Glutamatergic neuron (in vitro differentiated cells): ENCODE measurements around the gene LMO4. TPM values are rescaled to one million over a fixed set of nuclear protein-coding genes. Genes with fewer than 3 reads are reported as not detected.

ENCODE experiments used
- DNase-seq: peaks from one replicate; pipeline ENCODE4 v3.0.0; 2022
- H3K27ac Mint-ChIP-seq: one replicate; pipeline ENCODE4 v1.8.0; 2020; ENCODE audit warnings: mild to moderate bottlenecking, mixed read lengths, inconsistent platforms; ENCODE audit not compliant: unreplicated experiment
- H3K27me3 Mint-ChIP-seq: one replicate; pipeline ENCODE4 v1.8.0; 2020; ENCODE audit warnings: mild to moderate bottlenecking, moderate library complexity, mixed read lengths, inconsistent platforms; ENCODE audit not compliant: unreplicated experiment
- H3K36me3 Mint-ChIP-seq: one replicate; pipeline ENCODE4 v1.8.0; 2020; ENCODE audit warnings: mild to moderate bottlenecking, mixed read lengths, inconsistent platforms; ENCODE audit not compliant: unreplicated experiment
- H3K4me1 Mint-ChIP-seq: one replicate; pipeline ENCODE4 v1.8.0; 2020; ENCODE audit warnings: mild to moderate bottlenecking, low read depth, mixed read lengths, inconsistent platforms; ENCODE audit not compliant: unreplicated experiment
- H3K4me3 Mint-ChIP-seq: one replicate; pipeline ENCODE4 v1.8.0; 2020; ENCODE audit warnings: mild to moderate bottlenecking, mixed read lengths, inconsistent platforms; ENCODE audit not compliant: unreplicated experiment
- H3K9me3 Mint-ChIP-seq: one replicate; pipeline ENCODE4 v1.8.0; 2020; ENCODE audit warnings: mild to moderate bottlenecking, moderate library complexity, mixed read lengths, inconsistent platforms; ENCODE audit not compliant: unreplicated experiment
- total RNA-seq: library from RNA; stranded (reverse); fragmentation: NEBNext Ultra II Directional; extraction: Animal tissue kit (Norgen Biotek cat#: 25700); gene quantifications from one replicate; pipeline ENCODE4 v1.2.1, GENCODE V29; 2021; ENCODE audit not compliant: unreplicated experiment
- TF ChIP-seq, protein P1 (sequence below): fragments of 200-600 bp; sonication (generic); IDR thresholded peaks from one replicate; pipeline ENCODE4 v1.5.0; 2021; ENCODE audit not compliant: partially characterized antibody, unreplicated experiment

LMO4 gene
- total RNA-seq, 1 donor from 2014 or later: 16.5 TPM

DNA sequence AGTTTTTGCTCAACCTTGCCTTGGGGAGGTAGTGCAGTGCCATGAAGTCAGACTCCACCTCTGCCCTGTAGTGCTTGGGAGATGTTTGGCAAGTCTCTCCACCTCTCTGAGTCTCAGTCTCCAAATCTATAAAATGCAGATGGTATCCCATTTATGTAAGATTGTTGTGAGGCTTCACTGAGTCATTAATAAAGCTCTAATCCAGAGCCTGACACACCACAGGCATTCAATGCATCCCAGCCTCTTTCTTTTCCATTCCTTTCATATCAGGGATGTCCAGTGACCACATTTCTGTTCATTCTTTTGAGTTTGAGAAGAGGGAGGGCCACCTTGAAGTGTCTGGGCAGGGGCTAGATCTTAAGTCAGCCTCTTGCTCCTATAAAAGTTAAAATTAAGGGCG lies 37.6 kb upstream of the LMO4 start:
- Mint-ChIP-seq H3K27ac (no peak overlapping the region), H3K4me1 (peaks cover 14% of the 10 kb centered on the region), H3K27me3 (peaks cover 5% of the 10 kb centered on the region), H3K9me3 (no peaks in the 10 kb centered on the region), H3K36me3 (no peaks in the 10 kb centered on the region), H3K4me3 (no peak overlapping the region)
- no peak for DNase-seq
- TF ChIP-seq, protein P1, sequence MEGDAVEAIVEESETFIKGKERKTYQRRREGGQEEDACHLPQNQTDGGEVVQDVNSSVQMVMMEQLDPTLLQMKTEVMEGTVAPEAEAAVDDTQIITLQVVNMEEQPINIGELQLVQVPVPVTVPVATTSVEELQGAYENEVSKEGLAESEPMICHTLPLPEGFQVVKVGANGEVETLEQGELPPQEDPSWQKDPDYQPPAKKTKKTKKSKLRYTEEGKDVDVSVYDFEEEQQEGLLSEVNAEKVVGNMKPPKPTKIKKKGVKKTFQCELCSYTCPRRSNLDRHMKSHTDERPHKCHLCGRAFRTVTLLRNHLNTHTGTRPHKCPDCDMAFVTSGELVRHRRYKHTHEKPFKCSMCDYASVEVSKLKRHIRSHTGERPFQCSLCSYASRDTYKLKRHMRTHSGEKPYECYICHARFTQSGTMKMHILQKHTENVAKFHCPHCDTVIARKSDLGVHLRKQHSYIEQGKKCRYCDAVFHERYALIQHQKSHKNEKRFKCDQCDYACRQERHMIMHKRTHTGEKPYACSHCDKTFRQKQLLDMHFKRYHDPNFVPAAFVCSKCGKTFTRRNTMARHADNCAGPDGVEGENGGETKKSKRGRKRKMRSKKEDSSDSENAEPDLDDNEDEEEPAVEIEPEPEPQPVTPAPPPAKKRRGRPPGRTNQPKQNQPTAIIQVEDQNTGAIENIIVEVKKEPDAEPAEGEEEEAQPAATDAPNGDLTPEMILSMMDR: no peak

DNA sequence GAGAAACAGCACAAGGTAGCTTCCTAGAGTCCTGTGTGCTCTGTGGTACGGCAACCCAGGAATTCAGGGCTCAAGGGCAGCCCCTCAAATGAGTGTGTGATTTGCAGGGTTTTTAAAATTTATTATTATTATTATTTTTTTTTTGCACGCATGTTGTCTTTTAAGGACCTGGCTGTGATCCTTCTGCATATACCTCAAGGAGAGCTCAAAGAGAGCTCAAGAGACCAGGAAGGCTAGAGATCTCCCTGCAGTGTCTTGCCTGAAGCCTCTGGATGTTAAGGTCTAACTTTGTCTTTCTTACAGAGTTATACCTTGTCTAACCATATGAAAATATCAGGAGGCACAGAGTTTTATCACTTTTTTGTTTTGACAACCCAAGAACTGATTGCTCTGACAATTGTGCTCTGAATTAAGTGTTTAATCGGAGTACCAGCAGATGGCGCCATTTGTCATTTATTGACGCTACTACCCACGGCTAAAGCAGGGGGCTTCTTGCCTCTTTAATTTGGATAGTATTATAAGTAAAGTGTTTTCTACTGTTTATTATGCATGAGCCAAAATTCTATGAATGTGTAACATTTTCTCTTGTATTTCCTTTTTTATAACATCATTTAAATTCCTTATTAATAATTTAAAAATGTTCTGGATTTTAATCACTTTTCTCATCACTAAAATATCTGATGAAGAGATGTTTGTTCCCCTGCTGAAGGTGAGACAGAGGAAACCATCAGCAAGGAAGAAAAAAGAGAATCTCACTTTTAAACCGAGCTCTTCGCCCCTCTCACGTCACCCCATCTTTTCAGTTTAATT lies 35.8 kb upstream of the LMO4 start:
- Mint-ChIP-seq H3K4me1 (peaks cover 14% of the 10 kb centered on the region), H3K27ac (no peak overlapping the region), H3K9me3 (peaks cover 2% of the 10 kb centered on the region), H3K4me3 (no peak overlapping the region), H3K27me3 (peaks cover 4% of the 10 kb centered on the region), H3K36me3 (no peaks in the 10 kb centered on the region)
- TF ChIP-seq, protein P1: peak; percentile 85
- peak; percentile 65 for DNase-seq

DNA sequence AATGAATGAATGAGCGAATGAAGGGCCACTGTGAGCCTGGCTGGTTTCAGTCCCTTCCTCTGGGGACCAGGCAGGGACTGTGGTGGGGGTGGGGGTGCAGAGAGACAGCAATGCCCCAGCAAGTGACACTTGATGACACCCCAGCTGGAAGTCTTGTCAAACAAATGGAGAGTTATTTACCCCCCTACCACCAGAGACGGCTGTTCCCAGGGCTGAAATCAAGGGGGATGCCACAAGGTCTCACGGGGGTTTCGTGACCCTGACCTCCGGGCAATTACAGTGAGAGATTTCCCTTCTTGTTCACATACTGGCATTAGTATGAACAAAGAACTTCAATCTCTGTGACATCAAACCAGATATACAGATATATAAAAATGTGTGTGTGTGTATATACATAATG lies 34.0 kb upstream of the LMO4 start:
- Mint-ChIP-seq H3K4me3 (no peak overlapping the region), H3K27ac (no peak overlapping the region), H3K9me3 (peaks cover 2% of the 10 kb centered on the region), H3K36me3 (no peaks in the 10 kb centered on the region), H3K4me1 (peaks cover 21% of the 10 kb centered on the region), H3K27me3 (peaks cover 2% of the 10 kb centered on the region)
- DNase-seq: peak; percentile 48
- TF ChIP-seq, protein P1: no peak

DNA sequence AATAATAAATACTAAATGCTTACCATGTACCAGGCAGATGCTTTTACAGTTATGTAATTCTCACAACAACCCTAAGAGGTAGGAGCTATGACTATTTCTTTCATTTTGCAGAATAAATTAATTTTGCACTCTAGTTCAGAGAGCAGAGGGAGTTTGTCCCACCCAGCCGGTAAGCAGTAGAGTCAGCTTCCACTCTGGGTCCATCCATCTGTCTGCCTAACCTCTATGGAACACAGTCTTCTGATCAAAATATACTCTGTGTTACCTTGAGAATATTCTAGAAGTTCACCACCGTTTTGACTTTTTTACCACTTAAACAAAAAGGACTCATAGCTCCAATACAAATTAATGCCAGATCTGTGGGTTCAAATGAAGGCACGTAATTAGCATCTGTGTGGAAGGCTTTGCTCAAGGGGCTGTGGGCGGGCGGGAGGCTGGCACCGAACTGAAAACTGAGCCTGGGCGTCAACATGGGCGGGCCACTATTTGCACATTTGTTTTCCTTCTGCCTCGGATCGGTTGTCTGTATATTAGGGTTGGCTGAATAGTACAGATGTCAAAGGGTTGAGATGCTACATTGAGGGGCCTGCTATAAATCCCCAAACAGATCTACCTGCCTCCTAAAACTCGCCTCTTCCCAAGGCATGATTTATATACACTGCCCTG lies 33.1 kb upstream of the LMO4 start:
- no peaks in the 10 kb centered on the region for H3K36me3 Mint-ChIP-seq
- H3K27me3 Mint-ChIP-seq: peaks cover 2% of the 10 kb centered on the region
- H3K4me1 Mint-ChIP-seq: peaks cover 21% of the 10 kb centered on the region
- peaks cover 2% of the 10 kb centered on the region for H3K9me3 Mint-ChIP-seq
- H3K4me3 Mint-ChIP-seq: no peak overlapping the region
- TF ChIP-seq, protein P1: no peak
- DNase-seq: no peak
- no peak overlapping the region for H3K27ac Mint-ChIP-seq

DNA sequence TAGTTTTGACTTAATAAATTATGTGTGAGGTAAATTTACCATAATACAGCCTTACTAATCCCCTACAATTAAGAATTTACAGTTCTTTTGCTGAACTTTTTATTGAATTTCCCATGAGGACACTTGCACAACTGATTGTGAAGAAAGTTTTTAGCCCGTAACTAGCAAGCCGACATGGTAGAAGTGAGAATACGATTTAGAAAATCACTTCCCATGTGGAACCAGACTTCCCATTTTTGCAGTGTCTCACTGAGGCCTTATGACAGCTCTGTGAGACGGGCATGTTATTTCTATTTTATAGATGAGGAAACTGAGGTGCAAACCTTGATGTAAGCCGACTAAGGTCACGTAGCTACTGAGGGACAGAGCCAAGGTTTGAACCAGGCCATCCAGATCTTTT lies 32.5 kb upstream of the LMO4 start:
- Mint-ChIP-seq H3K9me3 (peaks cover 2% of the 10 kb centered on the region), H3K4me3 (no peak overlapping the region), H3K4me1 (peaks cover 24% of the 10 kb centered on the region), H3K27ac (no peak overlapping the region), H3K36me3 (no peaks in the 10 kb centered on the region), H3K27me3 (peaks cover 2% of the 10 kb centered on the region)
- TF ChIP-seq, protein P1: no peak
- no peak for DNase-seq
